Measurements from ENCODE around the gene GPN2.
"Not testable (repeated sequence)": the region's sequence is repeated elsewhere in the genome, so short reads cannot be mapped to it uniquely, and the experiment has no call there.

DNA sequence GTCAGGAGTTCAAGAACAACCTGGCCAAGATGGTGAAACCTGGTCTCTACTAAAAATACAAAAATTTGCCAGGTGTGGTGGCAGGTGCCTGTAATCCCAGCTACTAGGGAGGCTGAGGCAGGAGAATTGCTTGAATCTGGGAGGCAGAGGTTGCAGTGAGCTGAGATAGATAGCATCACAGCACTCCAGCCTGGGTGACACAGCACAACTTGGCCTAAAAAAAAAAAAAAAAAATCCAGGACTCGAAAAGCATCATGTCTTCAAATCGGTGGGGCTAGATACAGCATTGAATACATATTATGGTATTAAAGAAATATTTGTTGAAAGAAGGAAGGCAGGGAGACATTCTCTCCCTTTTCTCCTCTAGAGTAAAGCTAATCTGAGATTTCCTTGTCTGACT lies 17.0 kb downstream of the GPN2 start:
- TF ChIP-seq ZNF473 (tag by site-specific recombination; IDR thresholded peaks at IDR 0.05); OVOL3 (tag by site-specific recombination; IDR thresholded peaks at IDR 0.05); TCF7L2 (IDR thresholded peaks at IDR 0.05; ENCODE audit: borderline replicate concordance, low read depth, low read length); ZNF146 (tag by site-specific recombination; IDR thresholded peaks at IDR 0.05); ZNF37A (tag by site-specific recombination; IDR thresholded peaks at IDR 0.05); ZBTB17 (tag by site-specific recombination; IDR thresholded peaks at IDR 0.05); ZNF623 (tag by site-specific recombination; IDR thresholded peaks at IDR 0.05); ZBTB8A (tag by site-specific recombination; IDR thresholded peaks at IDR 0.05): not testable (repeated sequence)
- TF ChIP-seq, protein P1, sequence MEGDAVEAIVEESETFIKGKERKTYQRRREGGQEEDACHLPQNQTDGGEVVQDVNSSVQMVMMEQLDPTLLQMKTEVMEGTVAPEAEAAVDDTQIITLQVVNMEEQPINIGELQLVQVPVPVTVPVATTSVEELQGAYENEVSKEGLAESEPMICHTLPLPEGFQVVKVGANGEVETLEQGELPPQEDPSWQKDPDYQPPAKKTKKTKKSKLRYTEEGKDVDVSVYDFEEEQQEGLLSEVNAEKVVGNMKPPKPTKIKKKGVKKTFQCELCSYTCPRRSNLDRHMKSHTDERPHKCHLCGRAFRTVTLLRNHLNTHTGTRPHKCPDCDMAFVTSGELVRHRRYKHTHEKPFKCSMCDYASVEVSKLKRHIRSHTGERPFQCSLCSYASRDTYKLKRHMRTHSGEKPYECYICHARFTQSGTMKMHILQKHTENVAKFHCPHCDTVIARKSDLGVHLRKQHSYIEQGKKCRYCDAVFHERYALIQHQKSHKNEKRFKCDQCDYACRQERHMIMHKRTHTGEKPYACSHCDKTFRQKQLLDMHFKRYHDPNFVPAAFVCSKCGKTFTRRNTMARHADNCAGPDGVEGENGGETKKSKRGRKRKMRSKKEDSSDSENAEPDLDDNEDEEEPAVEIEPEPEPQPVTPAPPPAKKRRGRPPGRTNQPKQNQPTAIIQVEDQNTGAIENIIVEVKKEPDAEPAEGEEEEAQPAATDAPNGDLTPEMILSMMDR (tag by site-specific recombination; IDR thresholded peaks at IDR 0.05): not testable (repeated sequence)
- TF ChIP-seq, protein P2, sequence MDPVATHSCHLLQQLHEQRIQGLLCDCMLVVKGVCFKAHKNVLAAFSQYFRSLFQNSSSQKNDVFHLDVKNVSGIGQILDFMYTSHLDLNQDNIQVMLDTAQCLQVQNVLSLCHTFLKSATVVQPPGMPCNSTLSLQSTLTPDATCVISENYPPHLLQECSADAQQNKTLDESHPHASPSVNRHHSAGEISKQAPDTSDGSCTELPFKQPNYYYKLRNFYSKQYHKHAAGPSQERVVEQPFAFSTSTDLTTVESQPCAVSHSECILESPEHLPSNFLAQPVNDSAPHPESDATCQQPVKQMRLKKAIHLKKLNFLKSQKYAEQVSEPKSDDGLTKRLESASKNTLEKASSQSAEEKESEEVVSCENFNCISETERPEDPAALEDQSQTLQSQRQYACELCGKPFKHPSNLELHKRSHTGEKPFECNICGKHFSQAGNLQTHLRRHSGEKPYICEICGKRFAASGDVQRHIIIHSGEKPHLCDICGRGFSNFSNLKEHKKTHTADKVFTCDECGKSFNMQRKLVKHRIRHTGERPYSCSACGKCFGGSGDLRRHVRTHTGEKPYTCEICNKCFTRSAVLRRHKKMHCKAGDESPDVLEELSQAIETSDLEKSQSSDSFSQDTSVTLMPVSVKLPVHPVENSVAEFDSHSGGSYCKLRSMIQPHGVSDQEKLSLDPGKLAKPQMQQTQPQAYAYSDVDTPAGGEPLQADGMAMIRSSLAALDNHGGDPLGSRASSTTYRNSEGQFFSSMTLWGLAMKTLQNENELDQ (tag by site-specific recombination; IDR thresholded peaks at IDR 0.05; ENCODE audit: low read depth): not testable (repeated sequence)
- TF ChIP-seq, protein P3, sequence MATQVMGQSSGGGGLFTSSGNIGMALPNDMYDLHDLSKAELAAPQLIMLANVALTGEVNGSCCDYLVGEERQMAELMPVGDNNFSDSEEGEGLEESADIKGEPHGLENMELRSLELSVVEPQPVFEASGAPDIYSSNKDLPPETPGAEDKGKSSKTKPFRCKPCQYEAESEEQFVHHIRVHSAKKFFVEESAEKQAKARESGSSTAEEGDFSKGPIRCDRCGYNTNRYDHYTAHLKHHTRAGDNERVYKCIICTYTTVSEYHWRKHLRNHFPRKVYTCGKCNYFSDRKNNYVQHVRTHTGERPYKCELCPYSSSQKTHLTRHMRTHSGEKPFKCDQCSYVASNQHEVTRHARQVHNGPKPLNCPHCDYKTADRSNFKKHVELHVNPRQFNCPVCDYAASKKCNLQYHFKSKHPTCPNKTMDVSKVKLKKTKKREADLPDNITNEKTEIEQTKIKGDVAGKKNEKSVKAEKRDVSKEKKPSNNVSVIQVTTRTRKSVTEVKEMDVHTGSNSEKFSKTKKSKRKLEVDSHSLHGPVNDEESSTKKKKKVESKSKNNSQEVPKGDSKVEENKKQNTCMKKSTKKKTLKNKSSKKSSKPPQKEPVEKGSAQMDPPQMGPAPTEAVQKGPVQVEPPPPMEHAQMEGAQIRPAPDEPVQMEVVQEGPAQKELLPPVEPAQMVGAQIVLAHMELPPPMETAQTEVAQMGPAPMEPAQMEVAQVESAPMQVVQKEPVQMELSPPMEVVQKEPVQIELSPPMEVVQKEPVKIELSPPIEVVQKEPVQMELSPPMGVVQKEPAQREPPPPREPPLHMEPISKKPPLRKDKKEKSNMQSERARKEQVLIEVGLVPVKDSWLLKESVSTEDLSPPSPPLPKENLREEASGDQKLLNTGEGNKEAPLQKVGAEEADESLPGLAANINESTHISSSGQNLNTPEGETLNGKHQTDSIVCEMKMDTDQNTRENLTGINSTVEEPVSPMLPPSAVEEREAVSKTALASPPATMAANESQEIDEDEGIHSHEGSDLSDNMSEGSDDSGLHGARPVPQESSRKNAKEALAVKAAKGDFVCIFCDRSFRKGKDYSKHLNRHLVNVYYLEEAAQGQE (tag by site-specific recombination; IDR thresholded peaks at IDR 0.05): not testable (repeated sequence)

Measured in HEK293 (cell line).